Fibroblast of lung (primary cell): ENCODE measurements around the gene TRIM68. TPM values are rescaled to one million over a fixed set of nuclear protein-coding genes. Genes with fewer than 3 reads are reported as not detected.

Experiments used
- DNase-seq, 2 donors: peaks; one replicate each; pipeline versions ENCODE4 v3.0.0 to v3.0.0-alpha.2; 2010; ENCODE audit warnings: low read depth in 2 of 2
- H2AFZ ChIP-seq: 2 replicates; pipeline ENCODE4 v1.5.1; 2012; ENCODE audit warnings: low read length, control low read depth, inconsistent platforms
- H3K27ac ChIP-seq: 2 replicates; pipeline ENCODE4 v1.5.1; 2011; ENCODE audit warnings: low read length, control low read depth; ENCODE audit not compliant: insufficient read depth
- H3K27me3 ChIP-seq: 2 replicates; pipeline ENCODE4 v1.5.1; 2011; ENCODE audit warnings: mild to moderate bottlenecking, low read length; ENCODE audit not compliant: control insufficient read depth, insufficient read depth
- H3K36me3 ChIP-seq: 2 replicates; pipeline ENCODE4 v1.5.1; 2011; ENCODE audit warnings: low read length; ENCODE audit not compliant: control insufficient read depth, insufficient read depth
- H3K4me1 ChIP-seq: 2 replicates; pipeline ENCODE4 v1.5.1; 2011; ENCODE audit warnings: low read length; ENCODE audit not compliant: control insufficient read depth, insufficient read depth; ENCODE audit errors: extremely low read depth
- H3K4me2 ChIP-seq: 2 replicates; pipeline ENCODE4 v1.5.1; 2011; ENCODE audit warnings: low read length, control low read depth; ENCODE audit not compliant: insufficient read depth; ENCODE audit errors: extremely low read depth
- H3K4me3 ChIP-seq, 4 experiments: fragments of 200-600 bp in 1 of 4; sonication (generic) in 1 of 4; replicated peaks in 1 of 4; 2 replicates each; pipeline ENCODE4 v1.5.1; 2011 to 2016; ENCODE audit warnings: low read length in 4 of 4, low read depth in 3 of 4, mild to moderate bottlenecking in 3 of 4, control low read depth in 2 of 4, inconsistent platforms in 1 of 4, mixed read lengths in 1 of 4; ENCODE audit not compliant: insufficient read depth in 1 of 4; ENCODE audit errors: control extremely low read depth in 1 of 4
- H3K79me2 ChIP-seq: 2 replicates; pipeline ENCODE4 v1.5.1; 2012; ENCODE audit warnings: mild to moderate bottlenecking, low read length, inconsistent platforms; ENCODE audit not compliant: control insufficient read depth, insufficient read depth
- H3K9ac ChIP-seq: 2 replicates; pipeline ENCODE4 v1.5.1; 2011; ENCODE audit warnings: mild to moderate bottlenecking, low read length, control low read depth; ENCODE audit not compliant: insufficient read depth
- H3K9me3 ChIP-seq: 2 replicates; pipeline ENCODE4 v1.5.1; 2012; ENCODE audit warnings: low read depth, low read length; ENCODE audit not compliant: control insufficient read depth, insufficient read depth
- H4K20me1 ChIP-seq: 2 replicates; pipeline ENCODE4 v1.5.1; 2011; ENCODE audit warnings: low read length; ENCODE audit not compliant: control insufficient read depth, insufficient read depth; ENCODE audit errors: extremely low read depth
- CTCF ChIP-seq, 2 donors: IDR thresholded peaks in 1 of 2; conservative IDR thresholded peaks in 1 of 2; 1 replicate in 1 of 2; 2 replicates in 1 of 2; pipeline ENCODE4 v1.5.1; 2011 to 2012; ENCODE audit warnings: low read length in 2 of 2, control low read depth in 1 of 2, inconsistent platforms in 1 of 2, low read depth in 1 of 2, mild to moderate bottlenecking in 1 of 2
- EZH2 ChIP-seq: IDR thresholded peaks from 2 replicates; pipeline ENCODE4 v1.5.1; 2012; ENCODE audit warnings: low read length, control low read depth, mild to moderate bottlenecking; ENCODE audit errors: missing control alignments
- polyA plus RNA-seq, 2 donors: library from polyadenylated mRNA; depleted of rRNA in 1 of 2; stranded (reverse) in 1 of 2; unstranded in 1 of 2; fragments of >200 nt; gene quantifications; 2 replicates each; pipeline ENCODE4 v1.2.1, GENCODE V29; 2011 to 2012; ENCODE audit warnings: missing spikeins in 1 of 2
- total RNA-seq: library from RNA; depleted of rRNA; stranded (reverse); fragments of >200 nt; gene quantifications from 2 replicates; pipeline ENCODE4 v1.2.1, GENCODE V29; 2014

The TRIM68 gene
- total and polyA plus RNA-seq, 2 donors (not counting 1 experiment from before 2014, with no cell fraction given), result 6.5 to 11.1 TPM

DNA sequence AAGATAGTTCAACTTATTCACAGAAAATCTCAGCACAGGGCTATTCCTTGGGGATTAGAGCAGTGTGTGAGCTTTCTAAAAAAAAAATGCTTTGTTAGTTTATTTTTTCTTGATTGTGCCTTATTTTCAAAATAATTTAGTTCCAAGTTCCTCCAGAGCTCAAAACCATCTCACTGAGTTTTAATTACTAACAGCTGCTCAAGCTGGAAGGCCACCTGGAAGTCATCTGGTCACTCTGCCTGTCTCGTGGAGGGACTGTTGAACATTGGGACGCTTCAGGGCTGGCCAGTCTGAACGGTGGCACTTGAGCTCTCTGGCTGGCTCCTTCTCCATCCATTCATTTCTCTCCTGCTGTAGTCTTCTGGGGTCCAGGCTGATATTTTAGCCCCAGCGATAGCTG lies 39.7 kb upstream of the TRIM68 start:
- Histone ChIP-seq H3K9ac (no peak overlapping the region), H4K20me1 (no peaks in the 10 kb centered on the region), H3K4me1 (no peaks in the 10 kb centered on the region), H3K36me3 (no peaks in the 10 kb centered on the region), H3K4me3 (no peak overlapping the region), H3K27me3 (no peaks in the 10 kb centered on the region), H2AFZ (no peak overlapping the region), H3K9me3 (no peaks in the 10 kb centered on the region), H3K27ac (no peak overlapping the region), H3K79me2 (no peaks in the 10 kb centered on the region), H3K4me2 (no peak overlapping the region)
- TF ChIP-seq CTCF (conservative IDR thresholded peaks at IDR 0.05 in 1 of 2, IDR thresholded peaks at IDR 0.05 in 1 of 2; ENCODE audit: low read depth in 1 of 2, low read length in 2 of 2) (no peak), EZH2 (no peak)
- no peak for DNase-seq

GRCh38 chr11:4645974-4646373 lies 37.9 kb upstream of the TRIM68 start:
- H3K27ac ChIP-seq, result no peak overlapping the region
- H3K4me3 ChIP-seq, result no peak overlapping the region
- no peak overlapping the region for H3K9ac ChIP-seq

DNA sequence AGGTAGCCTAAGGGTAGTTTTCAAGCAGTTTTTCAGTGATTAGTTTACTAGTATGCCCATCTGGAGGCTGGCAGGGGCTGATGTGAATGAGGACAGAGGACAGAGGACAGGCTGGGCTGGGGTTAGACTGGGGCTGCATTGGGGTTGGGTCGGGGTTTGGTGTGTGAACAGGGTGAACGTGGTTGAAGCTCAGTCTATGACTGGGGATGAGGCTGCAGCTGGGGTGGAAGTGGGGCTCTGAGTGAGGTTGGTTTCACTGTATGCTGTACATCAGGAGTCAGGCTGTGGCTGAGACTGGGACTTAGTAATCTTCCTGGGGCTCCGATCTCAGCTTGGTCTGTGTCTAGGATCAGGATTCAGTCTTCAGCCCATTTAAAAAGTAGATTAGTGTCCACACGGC lies 36.2 kb upstream of the TRIM68 start:
- no peak for DNase-seq
- Histone ChIP-seq H3K36me3 (no peaks in the 10 kb centered on the region), H3K4me2 (no peak overlapping the region), H3K27me3 (no peaks in the 10 kb centered on the region), H3K4me1 (no peaks in the 10 kb centered on the region), H3K9ac (no peak overlapping the region), H4K20me1 (no peaks in the 10 kb centered on the region), H2AFZ (no peak overlapping the region), H3K79me2 (no peaks in the 10 kb centered on the region), H3K4me3 (no peak overlapping the region), H3K27ac (no peak overlapping the region), H3K9me3 (no peaks in the 10 kb centered on the region)
- TF ChIP-seq EZH2 (no peak), CTCF (conservative IDR thresholded peaks at IDR 0.05 in 1 of 2, IDR thresholded peaks at IDR 0.05 in 1 of 2; ENCODE audit: low read depth in 1 of 2, low read length in 2 of 2) (no peak)

More at GRCh38 chr11:4645974-4646373, 37.9 kb upstream of the TRIM68 start:
- no peaks in the 10 kb centered on the region for H4K20me1 ChIP-seq
- H3K9me3 ChIP-seq, result no peaks in the 10 kb centered on the region
- no peaks in the 10 kb centered on the region for H3K79me2 ChIP-seq
- H3K4me2 ChIP-seq, result no peak overlapping the region
- DNase-seq, result no peak
- H2AFZ ChIP-seq, result no peak overlapping the region
- TF ChIP-seq CTCF (conservative IDR thresholded peaks at IDR 0.05 in 1 of 2, IDR thresholded peaks at IDR 0.05 in 1 of 2; ENCODE audit: low read depth in 1 of 2, low read length in 2 of 2) (no peak), EZH2 (no peak)
- H3K4me1 ChIP-seq, result no peaks in the 10 kb centered on the region
- H3K36me3 ChIP-seq, result no peaks in the 10 kb centered on the region
- H3K27me3 ChIP-seq, result no peaks in the 10 kb centered on the region
